Endothelial cell of umbilical vein (primary cell): ENCODE results near the gene LIMCH1. TPM values are rescaled to one million over a fixed set of nuclear protein-coding genes. Genes with fewer than 3 reads are reported as not detected.

Experiments
- BruUV-seq: library from RNA; stranded (reverse); fragments of 400-500 nt; replicated peaks from 2 replicates; lab custom pipeline; 2021; lab: Mats Ljungman, UMichigan
- CTCF ChIA-PET: fragments of 300-600, 350-600 bp; sonication (Branson Sonifier 250); formaldehyde crosslinking; loops from one replicate; lab custom pipeline; 2021; ENCODE audit warnings: antibody characterized with exemption, inconsistent platforms; lab: Charles Lee
- POLR2A ChIA-PET: fragments of 300-600, 350-600 bp; sonication (Branson Sonifier 250); formaldehyde crosslinking; loops from one replicate; lab custom pipeline; 2021; ENCODE audit warnings: antibody characterized with exemption, inconsistent platforms; lab: Charles Lee
- DNase-seq: peaks from one replicate; pipeline ENCODE4 v3.0.0-alpha.2; 2011; ENCODE audit warnings: low read depth, low spot score
- FAIRE-seq: peaks from 2 replicates; lab custom pipeline; 2011; peaks lifted over from hg19 to GRCh38; lab: Jason Lieb, UNC
- H2AFZ ChIP-seq: 2 replicates; pipeline ENCODE4 v1.6.0; 2012; ENCODE audit warnings: low read depth, low read length, control low read depth, inconsistent platforms
- H3K27ac ChIP-seq: 2 replicates; pipeline ENCODE4 v1.5.1; 2011; ENCODE audit warnings: low read depth, mild to moderate bottlenecking, control low read depth, low read length, moderate library complexity; ENCODE audit not compliant: insufficient read depth
- H3K27me3 ChIP-seq, 2 experiments: 2 replicates each; pipeline versions ENCODE4 v1.6.0 to v1.6.1; 2011; ENCODE audit warnings: low read length in 2 of 2, mixed read lengths in 1 of 2; ENCODE audit not compliant: control insufficient read depth in 2 of 2, insufficient read depth in 2 of 2
- H3K36me3 ChIP-seq, 2 experiments: 2 replicates in 1 of 2; 3 replicates in 1 of 2; pipeline ENCODE4 v1.5.1; 2011; ENCODE audit warnings: low read length in 2 of 2, mild to moderate bottlenecking in 1 of 2, moderate library complexity in 1 of 2; ENCODE audit not compliant: control insufficient read depth in 2 of 2, insufficient read depth in 2 of 2; ENCODE audit errors: extremely low read depth in 1 of 2
- H3K4me1 ChIP-seq: 3 replicates; pipeline ENCODE4 v1.5.1; 2011; ENCODE audit warnings: mild to moderate bottlenecking, low read length; ENCODE audit not compliant: control insufficient read depth, insufficient read depth; ENCODE audit errors: extremely low read depth
- H3K4me2 ChIP-seq: 2 replicates; pipeline ENCODE4 v1.6.1; 2011; ENCODE audit warnings: low read length, control low read depth, mixed read lengths; ENCODE audit not compliant: insufficient read depth
- H3K4me3 ChIP-seq, 3 experiments: fragments of 200-600 bp in 1 of 3; sonication (generic), shearing (Covaris generic) in 1 of 3; replicated peaks in 1 of 3; 2 replicates each; pipeline ENCODE4 v1.5.1; 2011 to 2016; ENCODE audit warnings: control low read depth in 3 of 3, low read length in 3 of 3, mild to moderate bottlenecking in 2 of 3, inconsistent platforms in 1 of 3, low read depth in 1 of 3, moderate library complexity in 1 of 3; ENCODE audit not compliant: insufficient read depth in 1 of 3
- H3K79me2 ChIP-seq: 2 replicates; pipeline ENCODE4 v1.6.0; 2012; ENCODE audit warnings: low read length, inconsistent platforms; ENCODE audit not compliant: control insufficient read depth, insufficient read depth
- H3K9ac ChIP-seq: replicated peaks from 2 replicates; pipeline ENCODE3; 2011; ENCODE audit warnings: low read length, control low read depth; ENCODE audit not compliant: insufficient read depth; ENCODE audit errors: extremely low read depth
- H3K9me1 ChIP-seq: replicated peaks from 3 replicates; pipeline ENCODE4 v1.6.0; 2011; ENCODE audit warnings: mild to moderate bottlenecking, low read length; ENCODE audit not compliant: control insufficient read depth, insufficient read depth; ENCODE audit errors: extremely low read depth
- H3K9me3 ChIP-seq: replicated peaks from 2 replicates; pipeline ENCODE4 v1.5.1; 2012; ENCODE audit warnings: low read length, inconsistent platforms; ENCODE audit not compliant: control insufficient read depth, insufficient read depth
- H4K20me1 ChIP-seq: replicated peaks from 2 replicates; pipeline ENCODE3; 2011; ENCODE audit warnings: mild to moderate bottlenecking, low read length; ENCODE audit not compliant: control insufficient read depth, insufficient read depth; ENCODE audit errors: extremely low read depth
- CTCF ChIP-seq, 2 donors: IDR thresholded peaks; 1 replicate in 1 of 2; 2 replicates in 1 of 2; pipeline ENCODE4 v1.5.1; 2011; ENCODE audit warnings: low read length in 2 of 2, mild to moderate bottlenecking in 2 of 2, moderate library complexity in 2 of 2, control low read depth in 1 of 2, inconsistent platforms in 1 of 2, low read depth in 1 of 2; ENCODE audit not compliant: insufficient read depth in 1 of 2; ENCODE audit errors: extremely low read depth in 1 of 2
- EZH2 ChIP-seq: IDR thresholded peaks from 2 replicates; pipeline ENCODE4 v1.6.1; 2012; ENCODE audit warnings: borderline replicate concordance, low read depth, mild to moderate bottlenecking, moderate library complexity, low read length, inconsistent platforms; ENCODE audit not compliant: severe bottlenecking
- FOS ChIP-seq: IDR thresholded peaks from 2 replicates; pipeline ENCODE4 v1.6.1; 2011; ENCODE audit warnings: mild to moderate bottlenecking, low read length, moderate library complexity, borderline replicate concordance; ENCODE audit not compliant: insufficient read depth
- GATA2 ChIP-seq: IDR thresholded peaks from 2 replicates; pipeline ENCODE4 v1.7.0; 2011; ENCODE audit warnings: low read depth, mild to moderate bottlenecking, moderate library complexity, mixed read lengths, low read length; ENCODE audit not compliant: insufficient read length, insufficient read depth
- JUN ChIP-seq: IDR thresholded peaks from 2 replicates; pipeline ENCODE4 v1.6.1; 2011; ENCODE audit warnings: borderline replicate concordance, low read depth; ENCODE audit not compliant: insufficient read length, insufficient read depth
- MAX ChIP-seq: IDR thresholded peaks from 2 replicates; pipeline ENCODE4 v1.6.1; 2011; ENCODE audit not compliant: insufficient read depth, insufficient read length
- MYC ChIP-seq: IDR thresholded peaks from one replicate; pipeline ENCODE4 v1.6.1; 2011; ENCODE audit warnings: mild to moderate bottlenecking, low read depth, low read length
- POLR2A ChIP-seq: IDR thresholded peaks from 2 replicates; pipeline ENCODE4 v1.6.1; 2012; ENCODE audit warnings: low read depth, mild to moderate bottlenecking, control low read depth, low read length
- POLR2AphosphoS5 ChIP-seq: IDR thresholded peaks from 2 replicates; pipeline ENCODE4 v1.6.1; 2012; ENCODE audit warnings: low read depth, mild to moderate bottlenecking, control low read depth, low read length, moderate library complexity; ENCODE audit not compliant: insufficient read depth
- dilution Hi-C: fragments of 300-500 bp; cut with MboI; formaldehyde crosslinking; loops from one replicate; pipeline ENCODE4 v1.15.0; 2019; ENCODE audit warnings: low sequenced_read_pairs; ENCODE audit not compliant: extremely low pct_ligation_motif_present
- intact Hi-C: fragments of 100-400 bp; cut with micrococcal nuclease; formaldehyde crosslinking; loops from one replicate; pipeline ENCODE4 v1.10.0; 2022
- polyA plus RNA-seq, 4 experiments: library from polyadenylated mRNA; depleted of rRNA in 3 of 4; stranded (reverse) in 3 of 4; unstranded in 1 of 4; fragments of >200 nt; gene quantifications; 2 replicates each; pipeline versions ENCODE4 v1.2.1 to v1.2.3, GENCODE V29; 2011 to 2012; ENCODE audit warnings: missing spikeins in 1 of 4
- total RNA-seq: library from RNA; stranded (reverse); gene quantifications from 2 replicates; pipeline ENCODE4 v1.2.3, GENCODE V29; 2021

Gene LIMCH1
- total and polyA plus RNA-seq, 2 donors (not counting 3 experiments of a cell fraction or from before 2014, with no cell fraction given): 14.3 to 32.8 TPM

- Histone ChIP-seq H3K27me3 (peaks cover 30 to 39% of the 10 kb centered on the region in 2 experiments), H3K4me1 (no peaks in the 10 kb centered on the region), H3K9me3 (no peaks in the 10 kb centered on the region), H3K36me3 (no peaks in the 10 kb centered on the region), H3K4me2 (no peak overlapping the region), H3K4me3 (no peak overlapping the region), H2AFZ (no peak overlapping the region), H3K9me1 (no peaks in the 10 kb centered on the region), H3K9ac (no peak overlapping the region), H4K20me1 (no peaks in the 10 kb centered on the region), H3K27ac (no peak overlapping the region), H3K79me2 (no peaks in the 10 kb centered on the region)
- DNase-seq (no peak), FAIRE-seq (no peak)
- BruUV-seq: no TSS peak
- POLR2A ChIA-PET: no interaction called here
- CTCF ChIA-PET: no interaction called here
- dilution Hi-C loops (no loop called here), intact Hi-C loops (no loop called here)
- TF ChIP-seq FOS (no peak), EZH2 (no peak), POLR2A (no peak)
These were observed 35.0 kb downstream of the LIMCH1 start for GRCh38 chr4:41572956-41573355.

GRCh38 chr4:41573502-41574001 is 35.6 kb downstream of the LIMCH1 start:
- intact Hi-C loops (no loop called here), dilution Hi-C loops (no loop called here)
- no peaks in the 10 kb centered on the region for H3K36me3 ChIP-seq
- H2AFZ ChIP-seq: no peak overlapping the region
- DNase-seq (no peak), FAIRE-seq (no peak)
- no peaks in the 10 kb centered on the region for H3K9me3 ChIP-seq
- ChIA-PET CTCF (no interaction called here), POLR2A (no interaction called here)
- peaks cover 28 to 34% of the 10 kb centered on the region in 2 experiments for H3K27me3 ChIP-seq
- no peak overlapping the region for H3K27ac ChIP-seq
- H3K4me3 ChIP-seq: no peak overlapping the region
- no TSS peak for BruUV-seq
- H3K4me1 ChIP-seq: no peaks in the 10 kb centered on the region
- no peak overlapping the region for H3K4me2 ChIP-seq
- H3K9me1 ChIP-seq: no peaks in the 10 kb centered on the region
- no peaks in the 10 kb centered on the region for H4K20me1 ChIP-seq
- TF ChIP-seq MYC (no peak), CTCF (IDR thresholded peaks at IDR 0.05; ENCODE audit: extremely low read depth in 1 of 2, insufficient read depth in 1 of 2, low read depth in 1 of 2, low read length in 2 of 2) (no peak), POLR2A (no peak), EZH2 (no peak), MAX (no peak), POLR2AphosphoS5 (no peak), GATA2 (no peak), FOS (no peak), JUN (no peak)
- H3K79me2 ChIP-seq: no peaks in the 10 kb centered on the region
- H3K9ac ChIP-seq: no peak overlapping the region
